HG03159 (cell line): ENCODE data around the gene ICA1.
A peak's percentile ranks its signal among the peaks of the same experiment; 100 is the strongest.
"Not testable (repeated sequence)": the region's sequence is repeated elsewhere in the genome, so short reads cannot be mapped to it uniquely, and the experiment has no call there.

Experiments
- ATAC-seq: cut with Tn5 transposase; IDR thresholded peaks from one replicate; pipeline ENCODE4 v1.9.1; 2021; ENCODE audit warnings: mild to moderate bottlenecking, moderate library complexity; ENCODE audit not compliant: unreplicated experiment

Gene ICA1

DNA sequence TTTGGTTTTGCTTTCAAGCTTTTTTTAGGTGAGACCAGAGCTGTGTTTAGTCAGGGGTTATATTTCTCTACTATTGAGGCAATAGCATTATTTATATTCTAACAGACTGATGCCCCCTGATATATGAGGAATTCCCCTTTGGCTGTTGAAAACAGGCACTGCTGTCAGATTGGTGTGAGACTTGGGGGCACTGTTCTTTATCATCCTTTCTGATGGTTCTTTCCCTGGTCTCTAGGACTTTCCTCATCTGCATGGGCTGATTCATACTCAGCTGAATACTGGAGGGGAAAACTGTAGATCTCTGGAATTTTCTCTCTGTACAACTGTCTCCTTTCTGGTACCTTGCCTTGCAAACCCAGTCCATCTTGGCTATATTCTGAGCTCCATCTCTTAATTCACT, 10.0 kb upstream of the ICA1 start:
- no peak for ATAC-seq

DNA sequence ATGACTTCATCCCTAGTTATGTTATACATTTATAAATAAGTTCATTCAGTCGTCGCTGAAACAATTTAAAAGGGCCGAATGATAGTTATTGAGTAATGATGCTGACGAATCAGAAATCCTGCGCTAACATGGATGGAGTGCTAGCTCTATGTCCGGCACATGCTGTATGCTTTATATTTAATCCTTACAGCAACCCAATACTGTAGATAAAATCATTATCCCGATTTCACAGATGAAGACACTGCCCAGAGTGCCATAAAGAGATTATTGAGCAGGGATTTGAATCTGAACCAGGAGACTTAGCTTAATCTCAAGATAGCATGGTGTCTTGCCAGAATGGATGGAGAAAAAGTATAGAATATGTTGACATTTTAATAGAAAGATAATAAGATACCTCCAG, 1.1 kb upstream of the ICA1 start:
- no peak for ATAC-seq

DNA sequence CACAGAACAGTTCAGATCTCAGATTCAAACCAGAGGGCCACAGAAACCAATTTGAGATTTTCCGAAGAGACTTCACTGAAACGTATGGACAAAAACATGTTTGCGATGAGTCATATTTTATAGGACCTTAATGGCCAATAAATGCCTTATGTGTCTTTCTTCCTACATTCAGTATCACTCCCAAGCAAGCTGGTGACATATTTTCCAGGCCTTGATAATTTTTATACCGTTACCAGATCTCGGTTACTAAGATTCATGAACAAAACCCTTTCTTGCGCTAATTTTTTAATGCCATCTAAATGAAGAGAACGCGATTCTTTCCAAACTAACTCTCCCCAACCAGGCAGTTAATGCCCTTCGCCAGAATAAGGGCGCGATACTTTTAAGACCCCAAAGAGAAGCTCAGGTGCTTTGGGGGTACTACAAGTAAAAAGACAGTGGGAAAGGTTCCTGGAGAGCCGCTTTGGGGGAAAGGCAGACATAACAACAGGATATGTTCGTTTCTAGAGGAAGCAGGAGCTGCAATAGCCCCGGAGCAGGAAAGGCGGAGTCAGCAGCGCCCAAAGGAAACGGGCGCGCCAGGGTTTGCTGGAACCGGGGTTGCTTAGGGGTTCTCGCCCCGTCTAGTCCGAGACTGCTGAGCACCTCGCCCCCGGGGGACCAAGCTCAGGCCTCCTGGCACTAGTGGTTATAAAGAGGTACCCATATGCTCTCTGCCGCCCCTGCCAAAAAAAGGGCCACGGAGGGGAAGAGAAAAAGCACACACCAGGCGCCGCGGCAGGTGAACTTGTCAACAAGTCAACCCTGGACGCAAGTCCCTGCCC, 884 bp downstream of the ICA1 start:
- peak; percentile 32 for ATAC-seq

DNA sequence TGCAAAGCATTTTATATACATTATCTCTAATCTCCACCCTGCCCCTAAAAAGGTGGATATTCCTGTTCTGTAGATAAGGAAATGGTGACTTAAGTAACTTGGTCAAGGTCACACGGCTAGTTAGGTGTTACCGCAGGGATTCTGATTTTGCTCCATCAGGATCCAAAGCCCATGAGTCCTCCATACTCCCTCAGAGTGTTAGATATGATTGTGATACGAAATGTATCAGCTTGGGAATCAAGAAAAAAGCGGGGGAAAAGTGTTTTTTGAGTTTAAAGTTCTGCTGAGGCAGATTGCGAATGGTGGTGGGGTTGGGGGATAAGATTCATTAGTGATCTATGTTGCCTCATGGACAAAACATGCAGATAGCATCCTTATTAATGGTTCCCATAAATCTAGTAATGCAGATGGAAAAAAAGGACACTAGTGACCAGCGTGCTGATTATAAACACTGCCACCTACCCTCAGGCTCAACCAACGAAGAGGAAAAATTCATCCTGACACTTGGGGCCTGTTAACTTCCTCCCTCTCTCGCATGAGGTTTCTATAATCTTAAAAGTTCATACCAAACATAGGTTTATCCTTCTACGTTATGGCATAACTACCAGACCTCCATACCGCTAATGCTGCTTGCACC, 2.3 kb downstream of the ICA1 start:
- ATAC-seq: no peak

DNA sequence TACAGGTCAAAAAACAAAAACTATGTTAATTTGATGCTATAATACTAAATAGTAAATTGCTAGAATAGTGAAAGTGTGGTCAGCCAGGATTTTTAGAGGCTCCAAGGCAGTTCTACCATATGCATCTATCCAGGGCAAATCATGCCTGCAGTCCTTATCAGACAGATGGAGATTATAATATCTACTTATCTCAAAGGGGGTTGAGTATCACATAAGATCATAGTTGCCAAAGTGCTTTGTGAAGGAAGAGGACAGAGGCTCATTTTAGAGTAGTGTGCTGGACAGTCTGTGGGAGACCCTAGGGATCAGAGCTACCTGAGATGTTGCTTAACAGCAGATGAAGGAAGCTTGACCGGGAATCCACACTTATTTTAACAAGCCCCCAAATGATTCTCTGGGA, 3.2 kb downstream of the ICA1 start:
- ATAC-seq: no peak

DNA sequence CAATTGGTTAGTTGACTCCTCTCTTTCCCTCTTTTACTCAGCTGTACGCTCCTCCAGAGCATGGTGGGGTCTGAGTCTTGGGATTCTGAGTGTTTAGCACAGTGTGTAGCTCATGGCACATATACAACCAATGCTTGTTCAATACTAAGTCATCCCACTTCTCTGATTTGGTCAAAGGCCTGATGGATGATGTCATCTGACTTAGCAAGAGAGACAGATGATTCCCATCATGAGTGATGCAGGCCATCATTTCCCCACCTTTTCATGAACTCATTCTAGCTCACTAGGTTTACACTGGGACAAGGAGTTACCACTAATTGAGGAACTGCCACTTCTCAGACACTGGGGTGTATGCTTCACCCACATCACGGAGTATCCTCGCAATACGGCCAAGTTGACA, 3.8 kb downstream of the ICA1 start:
- no peak for ATAC-seq

DNA sequence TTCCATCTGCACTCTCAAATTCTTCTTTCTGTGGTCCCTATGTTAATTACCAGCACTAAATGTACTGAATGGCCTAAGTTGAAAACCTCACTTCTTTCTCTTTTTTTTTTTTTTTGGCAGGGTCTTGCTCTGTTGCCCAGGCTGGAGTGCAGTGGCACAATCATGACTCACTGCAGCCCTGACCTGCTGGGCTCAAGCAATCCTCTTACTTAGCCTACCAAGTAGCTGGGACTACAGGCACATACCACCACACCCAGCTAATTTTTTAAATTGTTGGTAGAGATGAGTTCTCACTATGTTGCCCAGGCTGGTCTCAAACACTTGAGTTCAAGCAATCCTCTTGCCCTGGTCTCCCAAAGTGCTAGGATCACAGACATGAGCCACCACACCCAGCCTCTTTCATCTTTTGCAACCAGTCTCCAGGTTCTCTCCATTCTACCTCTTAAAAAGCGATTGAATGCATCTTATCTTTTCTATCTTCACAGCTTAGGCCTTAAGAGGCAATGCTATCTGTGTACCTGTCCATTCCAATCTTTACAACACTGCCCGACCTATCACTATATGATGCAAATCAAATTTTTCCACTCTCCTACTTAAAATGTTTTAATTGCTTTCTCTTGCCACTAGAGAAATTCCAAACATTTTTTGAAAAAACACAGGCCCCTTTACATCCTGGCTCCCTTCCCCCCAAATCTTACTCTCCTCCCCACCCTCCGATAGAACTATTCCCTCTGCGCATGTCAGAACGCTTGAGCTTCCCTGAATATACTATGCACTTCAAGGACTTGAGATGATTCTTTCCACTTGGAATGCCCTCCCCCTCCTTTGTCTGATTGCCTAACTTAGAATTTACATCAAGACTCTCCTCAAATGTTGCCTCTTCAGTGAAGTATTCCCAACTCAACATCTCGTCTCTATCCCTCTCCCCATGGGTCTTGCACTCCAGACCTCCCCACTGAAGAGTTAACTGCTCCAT, 6.0 kb downstream of the ICA1 start:
- no peak for ATAC-seq

DNA sequence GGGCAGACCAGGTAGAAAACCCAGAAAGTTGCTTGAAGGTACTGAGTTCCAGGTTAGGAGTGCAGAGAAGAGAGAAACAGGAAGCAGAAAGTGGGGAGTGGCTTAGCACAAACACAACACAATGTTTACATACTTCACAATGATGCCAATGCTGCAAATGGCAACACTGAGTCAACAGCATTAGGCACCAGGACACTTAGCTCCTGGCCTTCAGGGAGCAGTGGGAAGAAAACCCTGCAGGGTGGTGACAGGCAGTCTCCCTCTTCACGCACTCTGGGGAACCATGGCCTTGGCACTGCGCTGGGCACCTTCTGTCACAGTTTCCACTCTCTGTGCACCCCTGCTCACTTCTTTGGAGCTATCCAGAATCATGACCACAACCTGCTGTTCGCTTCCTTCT, 7.3 kb downstream of the ICA1 start:
- no peak for ATAC-seq

DNA sequence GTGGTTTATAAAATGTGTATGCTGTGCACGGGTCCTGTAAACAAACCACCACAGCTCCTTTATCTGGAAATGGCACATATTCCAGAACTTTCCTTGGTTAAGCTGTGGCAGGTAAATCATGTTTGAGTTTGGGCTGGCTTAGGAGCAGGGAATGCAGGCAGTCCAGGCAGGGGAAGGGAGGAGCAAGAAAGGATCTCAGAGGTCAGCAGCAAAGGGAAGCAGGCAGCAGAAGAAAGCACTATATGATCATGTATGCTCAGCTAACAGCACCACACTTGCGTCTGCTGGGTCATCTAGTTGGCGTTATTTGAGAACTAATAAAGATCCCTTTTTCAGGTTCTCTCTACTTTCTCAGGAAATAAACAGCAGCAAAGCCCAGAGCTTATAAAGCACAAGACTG, 7.8 kb downstream of the ICA1 start:
- ATAC-seq: no peak

DNA sequence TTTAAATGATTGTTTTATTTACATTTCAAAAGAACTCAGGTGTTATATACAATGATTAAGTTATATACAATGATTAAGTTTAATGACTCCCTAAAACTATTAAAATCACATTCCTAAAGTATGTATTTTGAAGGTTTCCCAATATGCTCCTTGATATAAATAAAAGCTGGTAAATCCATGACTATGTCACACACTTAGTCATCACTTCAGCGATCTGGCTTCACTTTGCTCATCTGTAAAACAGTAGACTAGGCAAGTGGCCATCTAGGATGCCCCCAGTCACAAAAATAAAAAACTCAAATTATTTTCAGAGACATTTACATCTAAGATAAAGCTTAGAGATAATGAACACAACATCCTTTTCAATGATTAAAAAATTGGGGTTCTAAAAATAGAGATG, 10.8 kb downstream of the ICA1 start:
- no peak for ATAC-seq

DNA sequence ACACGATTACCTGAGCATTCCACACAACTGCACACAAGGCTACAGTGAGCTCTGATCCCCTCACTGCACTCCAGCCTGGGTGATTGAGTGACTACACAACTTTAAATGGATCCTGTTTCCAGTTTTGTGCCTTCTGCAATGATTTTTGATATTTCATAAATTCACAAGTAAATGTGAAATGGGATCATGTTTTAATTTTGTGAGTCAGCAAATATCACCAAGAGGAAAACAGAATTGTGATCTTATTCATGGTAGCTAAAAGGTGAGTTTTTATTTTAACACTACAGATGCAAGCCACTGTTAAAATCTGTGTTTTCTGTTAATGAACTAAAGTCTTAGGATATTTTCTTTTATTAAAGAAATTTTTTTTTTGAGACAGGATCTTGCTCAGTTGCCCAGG, 11.4 kb downstream of the ICA1 start:
- no peak for ATAC-seq

DNA sequence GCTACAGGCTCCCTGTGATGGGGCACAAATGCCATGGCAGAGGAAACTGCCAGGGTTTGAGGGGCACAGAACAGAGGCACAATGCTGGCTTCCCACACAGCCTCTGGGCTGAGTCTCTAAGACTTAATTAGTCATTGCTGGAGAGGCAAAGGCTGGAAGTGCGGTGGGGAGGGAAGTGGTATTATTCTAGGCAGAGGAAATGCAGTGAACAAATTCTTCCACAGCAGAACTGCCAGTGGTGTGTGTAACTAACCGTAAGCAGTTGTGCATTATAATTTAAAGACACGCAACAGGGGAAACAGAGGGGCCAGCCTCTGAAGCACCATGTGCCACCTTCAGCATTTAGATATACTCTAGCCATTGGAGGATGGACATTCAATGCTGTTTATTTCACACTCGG, 12.8 kb downstream of the ICA1 start:
- ATAC-seq: no peak

DNA sequence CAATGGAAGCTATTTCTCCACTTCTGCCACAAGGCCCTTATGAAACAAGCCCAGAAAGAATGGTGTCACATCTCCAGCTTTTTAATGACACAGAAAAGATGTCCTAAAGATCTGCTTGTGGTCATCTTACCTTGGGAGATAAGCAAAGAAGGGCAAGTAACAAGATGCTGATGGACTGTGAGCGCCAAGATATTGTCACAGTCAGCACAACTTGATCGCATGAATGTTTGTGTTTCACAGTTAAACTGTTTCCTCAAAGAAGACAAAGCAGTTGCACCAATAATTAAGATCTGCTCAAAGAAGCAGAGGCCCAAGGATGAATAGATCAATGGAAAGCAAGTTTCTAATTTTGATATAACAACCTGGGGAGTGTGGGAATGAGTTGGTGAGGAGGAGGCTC, 15.9 kb downstream of the ICA1 start:
- no peak for ATAC-seq

DNA sequence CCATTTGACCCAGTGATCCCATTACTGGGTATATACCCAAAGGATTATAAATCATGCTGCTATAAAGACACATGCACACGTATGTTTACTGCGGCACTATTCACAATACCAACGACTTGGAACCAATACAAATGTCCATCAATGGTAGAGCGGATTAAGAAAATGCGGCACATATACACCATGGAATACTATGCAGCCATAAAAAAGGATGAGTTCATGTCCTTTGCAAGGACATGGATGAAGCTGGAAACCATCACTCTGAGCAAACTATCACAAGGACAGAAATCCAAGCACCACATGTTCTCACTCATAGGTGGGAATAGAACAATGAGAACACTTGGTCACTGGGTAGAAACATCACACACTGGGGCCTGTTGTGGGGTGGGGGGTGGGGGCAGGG, 16.9 kb downstream of the ICA1 start:
- ATAC-seq: not testable (repeated sequence)

DNA sequence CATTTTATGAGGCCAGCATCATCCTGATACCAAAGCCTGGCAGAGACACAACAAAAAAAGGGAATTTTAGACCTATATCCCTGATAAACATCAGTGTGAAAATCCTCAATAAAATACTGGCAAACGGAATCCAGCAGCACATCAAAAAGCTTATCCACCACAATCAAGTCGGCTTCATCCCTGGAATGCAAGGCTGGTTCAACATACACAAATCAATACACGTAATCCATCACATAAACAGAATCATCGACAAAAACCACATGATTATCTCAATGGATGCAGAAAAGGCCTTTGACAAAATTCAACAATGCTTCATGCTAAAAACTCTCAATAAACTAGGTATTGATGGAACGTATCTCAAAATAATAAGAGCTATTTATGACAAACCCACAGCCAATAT, 18.9 kb downstream of the ICA1 start:
- not testable (repeated sequence) for ATAC-seq

DNA sequence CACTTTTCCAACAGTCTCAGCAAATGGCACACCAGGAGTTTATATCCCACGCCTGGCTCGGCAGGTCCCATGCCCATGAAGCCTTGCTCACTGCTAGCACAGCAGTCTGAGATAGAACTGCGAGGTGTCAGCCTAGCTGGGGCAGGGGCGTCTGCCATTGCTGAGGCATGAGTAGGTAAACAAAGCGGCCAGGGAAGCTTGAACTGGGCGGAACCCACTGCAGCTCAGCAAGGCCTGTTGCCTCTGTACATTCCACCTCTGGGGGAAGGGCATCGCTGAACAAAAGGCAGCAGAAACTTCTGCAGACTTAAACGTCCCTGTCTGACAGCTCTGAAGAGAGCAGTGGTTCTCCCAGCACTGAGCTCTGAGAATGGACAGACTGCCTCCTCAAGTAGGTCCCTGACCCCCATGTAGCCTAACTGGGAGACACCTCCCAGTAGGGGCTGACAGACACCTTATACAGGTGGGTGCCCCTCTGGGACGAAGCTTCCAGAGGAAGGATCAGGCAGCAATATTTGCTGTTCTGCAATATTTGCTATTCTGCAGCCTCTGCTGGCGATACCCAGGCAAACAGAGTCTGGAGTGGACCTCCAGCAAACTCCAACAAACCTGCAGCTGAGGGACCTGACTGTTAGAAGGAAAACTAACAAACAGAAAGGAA, 22.1 kb downstream of the ICA1 start:
- ATAC-seq: not testable (repeated sequence)

DNA sequence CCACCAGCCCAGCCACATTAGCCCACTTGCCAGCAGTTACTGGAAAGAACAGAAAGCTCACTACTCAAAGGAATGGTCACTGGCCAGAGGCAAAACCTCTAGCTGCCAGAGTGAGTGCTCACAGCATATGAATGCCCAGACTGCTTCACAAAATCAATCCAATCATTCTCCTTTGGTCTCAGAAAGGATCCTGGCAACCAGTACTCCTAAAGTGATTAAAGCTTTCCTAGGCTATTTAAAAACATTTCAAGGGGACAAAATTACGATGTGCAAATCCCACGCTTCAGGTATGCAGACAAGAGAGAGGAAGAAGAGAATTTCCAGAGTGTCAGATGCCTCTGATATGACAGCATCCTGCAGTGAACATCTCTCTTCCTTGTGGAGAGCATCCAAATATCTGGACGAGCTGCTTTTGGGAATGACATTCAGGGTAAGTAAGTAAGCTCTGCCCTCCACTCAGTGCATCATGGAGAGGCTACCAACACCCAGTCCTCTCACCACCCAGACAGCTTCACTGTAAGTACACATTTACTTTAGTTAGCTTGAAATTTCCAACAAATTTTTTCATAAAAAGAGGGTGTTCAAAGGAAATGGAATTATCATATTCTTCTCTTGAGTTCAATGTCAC, 25.1 kb downstream of the ICA1 start:
- no peak for ATAC-seq

DNA sequence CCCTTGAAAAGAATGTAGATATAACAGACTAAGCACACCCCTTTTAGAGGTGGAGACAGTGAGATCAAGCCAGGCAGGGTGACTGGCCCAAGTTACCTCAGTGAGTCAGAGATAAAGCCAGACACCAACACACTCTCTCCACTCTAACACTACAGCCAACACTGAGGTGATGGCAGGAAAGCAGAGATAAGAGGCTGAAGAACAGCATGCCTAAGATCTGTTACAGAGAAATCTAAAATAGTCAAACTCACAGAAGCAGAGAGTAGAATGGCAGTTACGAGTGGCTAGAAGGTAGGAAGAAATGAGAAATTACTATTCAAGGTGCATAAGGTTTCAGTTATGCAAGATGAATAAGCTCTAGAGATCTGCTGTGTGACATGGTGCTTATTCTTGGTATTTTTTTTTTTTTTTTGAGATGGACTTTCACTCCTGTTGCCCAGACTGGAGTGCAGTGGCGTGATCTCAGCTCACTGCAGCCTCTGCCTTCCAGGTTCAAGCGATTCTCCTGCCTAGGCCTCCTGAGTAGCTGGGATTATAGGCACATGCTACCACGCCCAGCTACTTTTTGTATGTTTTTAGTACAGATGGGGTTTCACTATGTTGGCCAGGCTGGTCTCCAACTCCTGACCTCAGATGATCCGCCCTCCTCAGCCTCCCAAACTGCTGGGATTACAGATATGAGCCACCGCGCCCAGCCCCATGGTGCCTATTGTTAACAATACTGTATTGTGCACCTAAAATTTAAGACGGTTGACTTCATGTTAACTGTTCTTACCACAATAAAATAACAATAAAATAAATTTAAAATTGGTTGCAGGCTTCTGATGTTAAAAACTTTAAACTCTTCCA, 28.7 kb downstream of the ICA1 start:
- no peak for ATAC-seq

DNA sequence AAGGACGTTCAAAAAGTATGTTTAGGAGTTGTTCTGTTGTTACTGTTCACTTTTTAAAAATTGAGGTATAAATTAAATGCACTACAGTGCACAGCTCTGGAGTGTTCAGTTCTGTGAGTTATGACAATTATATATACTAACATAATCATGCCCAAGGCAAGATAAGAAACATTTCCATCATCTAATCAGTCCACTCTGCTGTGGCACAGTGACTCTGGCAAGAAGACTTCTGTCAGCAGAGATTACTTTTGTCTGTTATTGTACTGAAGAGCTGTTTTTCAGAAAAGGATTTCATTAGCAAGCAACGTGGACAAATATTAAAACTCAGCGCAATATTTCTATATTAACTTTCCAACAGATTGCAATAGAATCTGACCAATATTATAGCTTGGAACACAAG, 32.0 kb downstream of the ICA1 start:
- ATAC-seq: no peak
